Loucy (cell line): ENCODE data around the gene SH3BP1.
"Not testable (repeated sequence)": the region's sequence is repeated elsewhere in the genome, so short reads cannot be mapped to it uniquely, and the experiment has no call there.

Source experiments
- EZH2phosphoT487 ChIP-seq: fragments of 200-600 bp; IDR thresholded peaks from 2 replicates; pipeline ENCODE4 v1.6.1; 2018; ENCODE audit warnings: antibody characterized with exemption, mild to moderate bottlenecking, moderate library complexity, borderline replicate concordance
- TF ChIP-seq, protein P1 (sequence below): fragments of 200-600 bp; sonication (generic); conservative IDR thresholded peaks from 2 replicates; pipeline ENCODE4 v1.5.1; 2014; ENCODE audit warnings: mild to moderate bottlenecking, antibody characterized with exemption, low read length

DNA sequence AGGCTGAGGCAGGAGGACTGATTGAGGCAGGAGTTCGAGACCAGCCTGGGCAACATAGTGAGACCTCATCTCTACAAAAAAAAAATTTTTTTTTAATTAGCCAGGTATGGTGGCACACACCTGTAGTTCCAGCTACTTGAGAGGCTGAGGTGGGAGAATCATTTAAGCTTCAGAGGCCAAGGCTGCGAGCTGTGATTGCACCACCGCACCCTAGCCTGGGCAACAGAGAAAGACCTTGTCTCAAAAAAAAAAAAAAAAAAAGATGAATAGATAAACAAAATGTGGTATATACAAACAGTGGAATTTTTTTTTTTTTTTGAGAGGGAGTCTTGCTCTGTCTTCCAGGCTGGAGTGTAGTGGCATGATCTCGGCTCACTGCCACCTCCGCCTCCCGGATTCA is 48.4 kb upstream of the SH3BP1 start:
- TF ChIP-seq, protein P1, sequence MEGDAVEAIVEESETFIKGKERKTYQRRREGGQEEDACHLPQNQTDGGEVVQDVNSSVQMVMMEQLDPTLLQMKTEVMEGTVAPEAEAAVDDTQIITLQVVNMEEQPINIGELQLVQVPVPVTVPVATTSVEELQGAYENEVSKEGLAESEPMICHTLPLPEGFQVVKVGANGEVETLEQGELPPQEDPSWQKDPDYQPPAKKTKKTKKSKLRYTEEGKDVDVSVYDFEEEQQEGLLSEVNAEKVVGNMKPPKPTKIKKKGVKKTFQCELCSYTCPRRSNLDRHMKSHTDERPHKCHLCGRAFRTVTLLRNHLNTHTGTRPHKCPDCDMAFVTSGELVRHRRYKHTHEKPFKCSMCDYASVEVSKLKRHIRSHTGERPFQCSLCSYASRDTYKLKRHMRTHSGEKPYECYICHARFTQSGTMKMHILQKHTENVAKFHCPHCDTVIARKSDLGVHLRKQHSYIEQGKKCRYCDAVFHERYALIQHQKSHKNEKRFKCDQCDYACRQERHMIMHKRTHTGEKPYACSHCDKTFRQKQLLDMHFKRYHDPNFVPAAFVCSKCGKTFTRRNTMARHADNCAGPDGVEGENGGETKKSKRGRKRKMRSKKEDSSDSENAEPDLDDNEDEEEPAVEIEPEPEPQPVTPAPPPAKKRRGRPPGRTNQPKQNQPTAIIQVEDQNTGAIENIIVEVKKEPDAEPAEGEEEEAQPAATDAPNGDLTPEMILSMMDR = not testable (repeated sequence)
- not testable (repeated sequence) for TF ChIP-seq EZH2phosphoT487
